NB4 (cell line): ENCODE measurements around the gene TFF2.

Source experiments
- CTCF ChIP-seq: IDR thresholded peaks from one replicate; pipeline ENCODE4 v1.5.1; 2012; ENCODE audit warnings: low read depth, low read length
- MYC ChIP-seq: IDR thresholded peaks from 2 replicates; pipeline ENCODE4 v1.6.1; 2011; ENCODE audit warnings: low read depth, low read length
- POLR2A ChIP-seq: IDR thresholded peaks from 2 replicates; pipeline ENCODE4 v1.6.1; 2011; ENCODE audit warnings: mild to moderate bottlenecking; ENCODE audit not compliant: insufficient read length; ENCODE audit errors: extremely low read depth

DNA sequence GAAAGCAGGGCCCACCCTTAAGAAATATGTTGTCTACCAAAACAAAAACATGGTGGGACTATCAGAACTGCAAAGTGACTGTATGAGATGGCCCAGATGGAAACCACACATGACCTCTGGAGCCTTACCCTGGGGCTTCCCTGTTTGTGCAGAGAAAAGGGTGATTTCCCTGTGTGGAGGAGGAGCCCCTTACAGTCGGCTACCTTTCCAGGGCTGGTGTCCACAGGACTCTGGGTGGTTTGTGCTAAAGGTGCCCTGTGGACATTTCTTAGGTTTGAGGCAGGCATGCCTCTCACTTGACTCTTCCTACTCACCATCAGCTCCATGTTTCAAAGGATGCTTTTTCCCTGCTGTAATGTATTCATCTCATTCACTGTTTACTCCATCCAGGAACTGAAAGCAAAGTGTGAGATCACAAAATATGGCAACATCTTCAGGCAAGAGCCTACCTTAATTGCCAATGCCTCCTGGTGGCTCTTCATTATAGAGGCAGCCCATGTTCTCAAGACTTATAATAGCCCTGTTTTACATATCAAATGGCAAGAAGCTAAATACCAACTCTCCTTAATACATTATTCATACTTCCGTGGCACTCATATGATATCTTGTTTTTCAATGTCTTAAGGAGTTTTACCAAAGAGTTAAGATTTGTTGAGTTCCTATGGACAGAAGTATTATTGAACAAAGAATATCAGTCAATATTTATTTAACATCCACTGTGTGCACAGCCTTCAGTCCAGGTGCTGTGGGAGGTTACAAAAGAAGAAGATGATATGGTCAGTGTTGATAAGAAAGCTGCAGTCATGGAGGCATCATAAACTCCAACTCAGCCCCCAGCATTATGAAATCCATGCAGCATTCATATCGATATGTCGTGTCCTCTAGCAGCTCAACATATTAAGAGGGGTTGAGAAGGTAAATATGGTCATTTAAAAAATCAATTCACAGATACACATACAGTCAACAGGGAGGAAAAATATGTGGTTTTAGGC, 20.1 kb downstream of the TFF2 start:
- TF ChIP-seq CTCF: no peak
- TF ChIP-seq POLR2A: no peak
- TF ChIP-seq MYC: no peak
